Suppressor macrophage treated with lipopolysaccharide for 1 hour (primary cell): ENCODE results near the gene HCAR1.
"Not testable (repeated sequence)": the region's sequence is repeated elsewhere in the genome, so short reads cannot be mapped to it uniquely, and the experiment has no call there.

Experiments
- DNase-seq, 3 donors: peaks; one replicate each; pipeline ENCODE4 v3.0.0-alpha.2; 2020 to 2022

HCAR1 gene

GRCh38 chr12:122730215-122731014 lies at the start of gene HCAR1:
Gene HCAR1, minus strand, starts transcription at chr12:122730844. Its CDS starts 505 bp downstream, at chr12:122730339.
- DNase-seq, result no peak

- no peak for DNase-seq
Measured at GRCh38 chr12:122757568-122757967, 26.9 kb upstream of the HCAR1 start.

GRCh38 chr12:122754790-122755189 lies 24.1 kb upstream of the HCAR1 start:
- no peak for DNase-seq

- DNase-seq, result peak in 2 of 3 donors; percentile 22 to 27
Measured at GRCh38 chr12:122753319-122753650, 22.6 kb upstream of the HCAR1 start.

GRCh38 chr12:122752464-122753318 lies 22.0 kb upstream of the HCAR1 start, which contains the start of gene DENR:
Gene DENR, plus strand, starts transcription at chr12:122752824. Its CDS starts 878 bp downstream, at chr12:122753702.
- DNase-seq, result peak; percentile 99 to 100 (median 99)

- not testable (repeated sequence) for DNase-seq
Measured at GRCh38 chr12:122750781-122751515, 20.3 kb upstream of the HCAR1 start.

- DNase-seq, result no peak
Measured at GRCh38 chr12:122749569-122750332, 19.1 kb upstream of the HCAR1 start.

- peak; percentile 31 to 52 (median 51) for DNase-seq
Measured at GRCh38 chr12:122747224-122748135, 16.8 kb upstream of the HCAR1 start.

GRCh38 chr12:122743895-122744525 lies 13.4 kb upstream of the HCAR1 start:
- peak; percentile 79 to 81 (median 79) for DNase-seq

GRCh38 chr12:122740351-122740750 lies 9.7 kb upstream of the HCAR1 start:
- DNase-seq, result peak; percentile 32 to 45 (median 32)

GRCh38 chr12:122738571-122738970 lies 7.9 kb upstream of the HCAR1 start:
- no peak for DNase-seq

GRCh38 chr12:122732611-122733010 lies 2.0 kb upstream of the HCAR1 start:
- no peak for DNase-seq

GRCh38 chr12:122732170-122732569 lies 1.5 kb upstream of the HCAR1 start:
- peak; percentile 33 to 58 (median 50) for DNase-seq

GRCh38 chr12:122729583-122730214 lies 945 bp downstream of the HCAR1 start:
- DNase-seq, result no peak

GRCh38 chr12:122726080-122726558 lies 4.5 kb downstream of the HCAR1 start:
- peak; percentile 57 to 74 (median 61) for DNase-seq

GRCh38 chr12:122725452-122726079 lies 5.1 kb downstream of the HCAR1 start:
- peak in 1 of 3 donors; percentile 25 for DNase-seq

GRCh38 chr12:122724641-122725243 lies 5.9 kb downstream of the HCAR1 start:
- DNase-seq, result no peak

- peak; percentile 54 to 89 (median 83) for DNase-seq
Measured at GRCh38 chr12:122722387-122722786, 8.3 kb downstream of the HCAR1 start.

GRCh38 chr12:122721057-122721545 lies 9.5 kb downstream of the HCAR1 start:
- peak; percentile 78 to 89 (median 89) for DNase-seq
